HCT116 (cell line): ENCODE measurements around the gene RNF169. TPM values are rescaled to one million over a fixed set of nuclear protein-coding genes. Genes with fewer than 3 reads are reported as not detected.

Experiments
- ATAC-seq: fragments of 200-7000 bp; cut with Tn5 transposase; 2 replicates; pipeline ENCODE4 v1.9.1; 2020; ENCODE audit warnings: mild to moderate bottlenecking, moderate library complexity
- BruUV-seq: library from RNA; stranded (reverse); fragments of 400-500 nt; replicated peaks from 2 replicates; lab custom pipeline; 2021; lab: Mats Ljungman, UMichigan
- CTCF ChIA-PET: fragments of 300-600 bp; sonication (Branson Sonifier 250); formaldehyde crosslinking; loops from one replicate; lab custom pipeline; 2021; ENCODE audit warnings: antibody characterized with exemption; lab: Charles Lee
- POLR2A ChIA-PET: fragments of 300-600, 350-600 bp; sonication (Branson Sonifier 250); formaldehyde crosslinking; loops from one replicate; lab custom pipeline; 2021; ENCODE audit warnings: antibody characterized with exemption; lab: Charles Lee
- RAD21 ChIA-PET, 2 experiments: fragments of 300-600 bp; sonication (Branson Sonifier 250); formaldehyde crosslinking; loops; one replicate each; lab custom pipeline; 2023; ENCODE audit warnings: low total read pairs in 2 of 2; ENCODE audit not compliant: uncharacterized antibody in 2 of 2, unreplicated experiment in 2 of 2, low non-redundant PET in 1 of 2; lab: Charles Lee
- DNase-seq: peaks from one replicate; pipeline ENCODE4 v3.0.0-alpha.2; 2010; ENCODE audit warnings: low read depth, low spot score
- H2AFZ ChIP-seq: fragments of 200-600 bp; shearing (Covaris generic), sonication (generic); 2 replicates; pipeline ENCODE4 v1.6.1; 2017; ENCODE audit warnings: low read depth, mixed run types, mixed read lengths, antibody characterized with exemption, low read length; ENCODE audit not compliant: poor library complexity, severe bottlenecking
- H3K27ac ChIP-seq: 2 replicates; pipeline ENCODE4 v1.5.1; 2012; ENCODE audit warnings: low read depth, low read length
- H3K27me3 ChIP-seq: fragments of 200-600 bp; sonication (generic); 2 replicates; pipeline ENCODE4 v1.6.1; 2016; ENCODE audit warnings: mixed run types, low read length, mixed read lengths; ENCODE audit not compliant: insufficient read depth
- H3K36me3 ChIP-seq, 2 experiments: fragments of 200-500 bp in 1 of 2; fragments of 200-600 bp in 1 of 2; sonication (Bioruptor generic) in 1 of 2; sonication (generic) in 1 of 2; 2 replicates each; pipeline versions ENCODE4 v1.5.1 to v1.6.1; 2014 to 2016; ENCODE audit warnings: low read length in 2 of 2, inconsistent platforms in 1 of 2, mixed read lengths in 1 of 2, mixed run types in 1 of 2; ENCODE audit not compliant: insufficient read depth in 2 of 2, control insufficient read depth in 1 of 2
- H3K4me1 ChIP-seq, 2 experiments: fragments of 200-600 bp in 1 of 2; sonication (generic) in 1 of 2; 2 replicates each; pipeline versions ENCODE4 v1.5.1 to v1.6.1; 2012 to 2017; ENCODE audit warnings: low read length in 2 of 2, inconsistent platforms in 1 of 2, mild to moderate bottlenecking in 1 of 2, mixed read lengths in 1 of 2, mixed run types in 1 of 2, moderate library complexity in 1 of 2; ENCODE audit not compliant: insufficient read depth in 2 of 2, control insufficient read depth in 1 of 2
- H3K4me2 ChIP-seq: fragments of 200-600 bp; sonication (generic); 2 replicates; pipeline ENCODE4 v1.6.1; 2017; ENCODE audit warnings: mixed run types, low read length, mixed read lengths
- H3K4me3 ChIP-seq, 2 experiments: fragments of 200-600 bp in 1 of 2; sonication (generic) in 1 of 2; replicated peaks in 1 of 2; 2 replicates each; pipeline ENCODE4 v1.5.1; 2011 to 2016; ENCODE audit warnings: low read length in 2 of 2, control low read depth in 1 of 2, low read depth in 1 of 2, mild to moderate bottlenecking in 1 of 2, mixed read lengths in 1 of 2, mixed run types in 1 of 2
- H3K79me2 ChIP-seq: fragments of 200-600 bp; sonication (generic); 2 replicates; pipeline ENCODE4 v1.6.1; 2017; ENCODE audit warnings: mild to moderate bottlenecking, mixed run types, low read length, moderate library complexity, mixed read lengths; ENCODE audit not compliant: insufficient read depth
- H3K9ac ChIP-seq: fragments of 200-600 bp; sonication (generic); 2 replicates; pipeline ENCODE4 v1.6.1; 2016; ENCODE audit warnings: low read length, mixed read lengths
- H3K9me2 ChIP-seq: fragments of 200-600 bp; sonication (generic), shearing (Covaris generic); 2 replicates; pipeline ENCODE4 v1.6.1; 2017; ENCODE audit warnings: mixed run types, mild to moderate bottlenecking, moderate library complexity; ENCODE audit not compliant: insufficient read depth
- H3K9me3 ChIP-seq, 2 experiments: fragments of 200-500 bp in 1 of 2; fragments of 200-600 bp in 1 of 2; sonication (Bioruptor generic) in 1 of 2; sonication (generic) in 1 of 2; 2 replicates each; pipeline ENCODE4 v1.6.1; 2014 to 2017; ENCODE audit warnings: low read length in 2 of 2, mixed read lengths in 2 of 2, inconsistent platforms in 1 of 2, low read depth in 1 of 2, mild to moderate bottlenecking in 1 of 2, mixed run types in 1 of 2, moderate library complexity in 1 of 2; ENCODE audit not compliant: control insufficient read depth in 1 of 2, insufficient read depth in 1 of 2
- H4K20me1 ChIP-seq: fragments of 200-600 bp; sonication (generic), shearing (Covaris generic); 2 replicates; pipeline ENCODE4 v1.6.1; 2017; ENCODE audit warnings: mixed run types, mild to moderate bottlenecking, moderate library complexity; ENCODE audit not compliant: insufficient read depth
- ATF3 ChIP-seq: IDR thresholded peaks from 2 replicates; pipeline ENCODE4 v1.6.1; 2012
- CTCF ChIP-seq, 3 experiments: fragments of 200-600 bp in 1 of 3; sonication (generic) in 1 of 3; IDR thresholded peaks in 2 of 3; conservative IDR thresholded peaks in 1 of 3; 2 replicates each; pipeline ENCODE4 v1.5.1; 2012 to 2017; ENCODE audit warnings: low read depth in 2 of 3, low read length in 2 of 3, antibody characterized with exemption in 1 of 3, borderline replicate concordance in 1 of 3, control low read depth in 1 of 3, mild to moderate bottlenecking in 1 of 3, mixed read lengths in 1 of 3, mixed run types in 1 of 3, moderate library complexity in 1 of 3; ENCODE audit not compliant: insufficient read depth in 1 of 3
- EGR1 ChIP-seq: IDR thresholded peaks from 2 replicates; pipeline ENCODE4 v1.6.1; 2012; ENCODE audit warnings: low read depth
- ELF1 ChIP-seq: IDR thresholded peaks from 2 replicates; pipeline ENCODE4 v1.6.1; 2012; ENCODE audit warnings: low read depth, borderline replicate concordance
- JUND ChIP-seq: IDR thresholded peaks from 2 replicates; pipeline ENCODE4 v1.6.1; 2012
- MAX ChIP-seq: IDR thresholded peaks from 2 replicates; pipeline ENCODE4 v1.6.1; 2012
- RAD21 ChIP-seq: IDR thresholded peaks from 2 replicates; pipeline ENCODE4 v1.6.1; 2012; ENCODE audit warnings: low read depth, mild to moderate bottlenecking
- REST ChIP-seq: IDR thresholded peaks from 2 replicates; pipeline ENCODE4 v1.6.1; 2012; ENCODE audit warnings: low read depth
- SIN3A ChIP-seq: IDR thresholded peaks from 2 replicates; pipeline ENCODE4 v1.6.1; 2012; ENCODE audit warnings: low read depth
- SRF ChIP-seq: IDR thresholded peaks from 2 replicates; pipeline ENCODE4 v1.6.1; 2012; ENCODE audit warnings: low read depth
- TCF7L2 ChIP-seq: IDR thresholded peaks from 2 replicates; pipeline ENCODE4 v1.7.0; 2011; ENCODE audit warnings: borderline replicate concordance, inconsistent platforms; ENCODE audit not compliant: insufficient read depth, insufficient read length; ENCODE audit errors: extremely low read depth
- ZNF274 ChIP-seq: fragments of 200-500 bp; sonication (Bioruptor generic); IDR thresholded peaks from 2 replicates; pipeline ENCODE4 v1.6.1; 2014; ENCODE audit warnings: mild to moderate bottlenecking, low read depth, low read length, inconsistent platforms
- intact Hi-C: fragments of 100-400 bp; cut with micrococcal nuclease; formaldehyde crosslinking; loops from 2 replicates; pipeline ENCODE4 v1.10.0; 2022
- total RNA-seq: library from RNA; stranded (reverse); gene quantifications from one replicate; pipeline ENCODE4 v1.2.1, GENCODE V29; 2021; ENCODE audit not compliant: unreplicated experiment

RNF169 gene
- total RNA-seq, 1 experiment from 2014 or later, result 22.5 TPM

- Histone ChIP-seq H3K9me2 (no peaks in the 10 kb centered on the region), H3K4me1 (no peaks in the 10 kb centered on the region), H3K9ac (no peak overlapping the region), H3K4me2 (no peak overlapping the region), H3K36me3 (peaks cover 4 to 31% of the 10 kb centered on the region in 2 experiments; a peak in 2 of 4 replicates), H4K20me1 (no peaks in the 10 kb centered on the region), H3K27me3 (no peaks in the 10 kb centered on the region), H3K9me3 (peaks cover 3 to 16% of the 10 kb centered on the region in 2 experiments; a peak in 3 of 4 replicates), H3K79me2 (no peaks in the 10 kb centered on the region), H3K4me3 (no peak overlapping the region), H3K27ac (no peak overlapping the region), H2AFZ (no peak overlapping the region)
- BruUV-seq, result no TSS peak
- RAD21 ChIA-PET, result no interaction called here
- ATAC-seq (no peak), DNase-seq (no peak)
- CTCF ChIA-PET, result no interaction called here
- TF ChIP-seq REST (no peak), JUND (no peak), ATF3 (no peak), TCF7L2 (no peak), ELF1 (no peak), RAD21 (no peak), EGR1 (no peak), MAX (no peak), ZNF274 (no peak), SIN3A (no peak), SRF (no peak), CTCF (IDR thresholded peaks at IDR 0.05 in 2 of 3, conservative IDR thresholded peaks at IDR 0.05 in 1 of 3; ENCODE audit: borderline replicate concordance in 1 of 3, insufficient read depth in 1 of 3, low read depth in 2 of 3, low read length in 2 of 3) (no peak)
- POLR2A ChIA-PET, result no interaction called here
- intact Hi-C loops, result no loop called here
Measured at GRCh38 chr11:74860743-74861142, 112.1 kb downstream of the RNF169 start.
